ENCODE results near the gene ZFR.

- TF ChIP-seq, protein P1, sequence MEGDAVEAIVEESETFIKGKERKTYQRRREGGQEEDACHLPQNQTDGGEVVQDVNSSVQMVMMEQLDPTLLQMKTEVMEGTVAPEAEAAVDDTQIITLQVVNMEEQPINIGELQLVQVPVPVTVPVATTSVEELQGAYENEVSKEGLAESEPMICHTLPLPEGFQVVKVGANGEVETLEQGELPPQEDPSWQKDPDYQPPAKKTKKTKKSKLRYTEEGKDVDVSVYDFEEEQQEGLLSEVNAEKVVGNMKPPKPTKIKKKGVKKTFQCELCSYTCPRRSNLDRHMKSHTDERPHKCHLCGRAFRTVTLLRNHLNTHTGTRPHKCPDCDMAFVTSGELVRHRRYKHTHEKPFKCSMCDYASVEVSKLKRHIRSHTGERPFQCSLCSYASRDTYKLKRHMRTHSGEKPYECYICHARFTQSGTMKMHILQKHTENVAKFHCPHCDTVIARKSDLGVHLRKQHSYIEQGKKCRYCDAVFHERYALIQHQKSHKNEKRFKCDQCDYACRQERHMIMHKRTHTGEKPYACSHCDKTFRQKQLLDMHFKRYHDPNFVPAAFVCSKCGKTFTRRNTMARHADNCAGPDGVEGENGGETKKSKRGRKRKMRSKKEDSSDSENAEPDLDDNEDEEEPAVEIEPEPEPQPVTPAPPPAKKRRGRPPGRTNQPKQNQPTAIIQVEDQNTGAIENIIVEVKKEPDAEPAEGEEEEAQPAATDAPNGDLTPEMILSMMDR (optimal IDR thresholded peaks at IDR 0.05 in 1 of 3, IDR thresholded peaks at IDR 0.05 in 1 of 3, conservative IDR thresholded peaks at IDR 0.05 in 1 of 3; ENCODE audit: extremely low read depth in 1 of 3, insufficient read depth in 2 of 3, low read length in 3 of 3): no peak
- TF ChIP-seq EZH2 (IDR thresholded peaks at IDR 0.05; ENCODE audit: low read length): no peak
Measured at GRCh38 chr5:32358611-32359010, 85.9 kb downstream of the ZFR start.

All from keratinocyte (primary cell).